ENCODE data around the gene GABRA5.
"Not testable (repeated sequence)": the region's sequence is repeated elsewhere in the genome, so short reads cannot be mapped to it uniquely, and the experiment has no call there.

GABRA5 gene

GRCh38 chr15:26877831-26878230 is 11.0 kb downstream of the GABRA5 start:
- DNase-seq (ENCODE audit: low spot score), result no peak

DNA sequence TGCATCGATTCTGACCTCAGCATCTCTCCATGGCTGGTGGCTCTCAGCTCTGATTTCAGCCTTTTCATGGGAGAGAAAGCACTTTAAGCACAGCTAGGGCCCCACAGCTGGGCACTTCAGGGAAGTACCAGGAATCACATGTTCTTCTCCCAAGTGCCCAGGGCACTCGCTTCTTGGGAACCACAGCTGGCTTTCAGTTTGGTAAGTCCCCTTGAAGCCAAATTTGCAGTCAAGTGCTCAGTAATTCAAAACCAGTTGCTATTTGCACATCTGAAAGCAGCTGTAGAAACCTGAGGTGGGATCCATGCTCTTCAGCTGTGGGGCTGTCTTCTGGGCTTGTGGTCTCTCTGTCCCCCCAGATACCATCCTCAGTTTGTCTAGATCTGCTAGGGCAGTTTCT is 12.8 kb downstream of the GABRA5 start:
- DNase-seq (ENCODE audit: low spot score), result no peak

GRCh38 chr15:26882112-26882511 is 15.2 kb downstream of the GABRA5 start:
- DNase-seq (ENCODE audit: low spot score), result no peak

- DNase-seq (ENCODE audit: low spot score), result no peak
Observed at GRCh38 chr15:26882616-26883365, 15.9 kb downstream of the GABRA5 start.

GRCh38 chr15:26883466-26883865 is 16.6 kb downstream of the GABRA5 start:
- DNase-seq (ENCODE audit: low spot score), result no peak

GRCh38 chr15:26886566-26886965 is 19.7 kb downstream of the GABRA5 start:
- DNase-seq (ENCODE audit: low spot score), result no peak

- no peak for DNase-seq (ENCODE audit: low spot score)
Observed at GRCh38 chr15:26887926-26888666, 21.2 kb downstream of the GABRA5 start.

GRCh38 chr15:26888761-26889160 is 21.9 kb downstream of the GABRA5 start:
- DNase-seq (ENCODE audit: low spot score), result peak; percentile 25

GRCh38 chr15:26889298-26889898 is 22.5 kb downstream of the GABRA5 start:
- peak; percentile 83 for DNase-seq (ENCODE audit: low spot score)

- no peak for DNase-seq (ENCODE audit: low spot score)
Observed at GRCh38 chr15:26890451-26890850, 23.6 kb downstream of the GABRA5 start.

GRCh38 chr15:26890988-26891387 is 24.1 kb downstream of the GABRA5 start:
- no peak for DNase-seq (ENCODE audit: low spot score)

DNA sequence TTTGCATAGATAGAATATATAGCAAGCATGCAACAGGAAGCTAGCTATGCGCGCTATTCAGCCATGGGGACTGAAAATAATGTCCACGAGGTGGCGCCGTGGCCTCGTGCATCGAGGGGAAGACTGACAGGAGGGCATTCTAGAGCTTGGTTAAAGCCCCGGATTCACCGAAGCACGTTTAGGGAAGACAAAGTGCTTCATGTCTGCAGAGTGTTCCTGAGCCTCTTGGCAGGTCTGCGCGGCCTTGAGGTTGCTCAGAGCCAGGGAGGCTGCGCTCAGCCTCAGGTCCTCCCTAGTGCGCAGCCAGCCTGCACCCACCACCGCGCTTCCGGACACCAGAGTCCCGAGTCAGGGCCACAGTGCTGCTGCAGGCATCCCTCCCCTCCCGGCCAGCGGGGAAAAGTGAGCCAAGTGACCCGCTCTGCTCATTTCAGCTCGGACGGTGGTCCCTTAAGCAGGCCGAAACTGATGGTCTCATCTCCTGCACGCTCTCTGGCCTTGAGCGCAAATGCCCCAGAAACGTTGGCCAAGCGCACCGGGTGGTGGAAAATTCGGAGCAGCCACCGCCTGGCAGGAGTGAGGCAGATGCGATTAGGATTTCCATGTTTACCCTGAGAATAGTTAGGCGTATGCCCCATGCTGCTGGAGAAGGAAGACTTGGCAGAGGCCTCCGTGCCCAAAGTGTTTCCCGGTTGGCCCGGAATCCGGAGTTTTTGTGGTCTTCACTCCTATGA is 24.8 kb downstream of the GABRA5 start:
- peak; percentile 75 for DNase-seq (ENCODE audit: low spot score)

DNA sequence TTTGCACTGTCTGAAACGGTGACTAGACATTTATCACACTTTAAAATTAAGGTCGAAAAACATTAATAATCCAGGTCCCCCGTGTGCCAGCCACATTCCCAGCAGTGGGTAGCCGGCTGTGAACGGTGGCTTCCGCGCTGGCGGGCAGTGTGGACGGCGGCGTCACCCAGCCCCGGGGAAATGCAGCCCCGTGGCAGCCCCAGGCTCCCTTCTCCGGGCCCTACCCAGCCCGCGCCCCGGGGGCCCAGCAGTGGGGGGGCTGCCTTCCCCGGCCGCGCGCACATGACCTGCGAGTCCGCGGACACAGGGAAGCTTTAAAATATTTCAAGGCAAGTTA is 25.3 kb downstream of the GABRA5 start:
- DNase-seq (ENCODE audit: low spot score), result no peak

- no peak for DNase-seq (ENCODE audit: low spot score)
Observed at GRCh38 chr15:26892678-26893077, 25.8 kb downstream of the GABRA5 start.

- DNase-seq (ENCODE audit: low spot score), result no peak
Observed at GRCh38 chr15:26893351-26894065, 26.6 kb downstream of the GABRA5 start.

GRCh38 chr15:26894181-26894580 is 27.3 kb downstream of the GABRA5 start:
- DNase-seq (ENCODE audit: low spot score), result no peak

DNA sequence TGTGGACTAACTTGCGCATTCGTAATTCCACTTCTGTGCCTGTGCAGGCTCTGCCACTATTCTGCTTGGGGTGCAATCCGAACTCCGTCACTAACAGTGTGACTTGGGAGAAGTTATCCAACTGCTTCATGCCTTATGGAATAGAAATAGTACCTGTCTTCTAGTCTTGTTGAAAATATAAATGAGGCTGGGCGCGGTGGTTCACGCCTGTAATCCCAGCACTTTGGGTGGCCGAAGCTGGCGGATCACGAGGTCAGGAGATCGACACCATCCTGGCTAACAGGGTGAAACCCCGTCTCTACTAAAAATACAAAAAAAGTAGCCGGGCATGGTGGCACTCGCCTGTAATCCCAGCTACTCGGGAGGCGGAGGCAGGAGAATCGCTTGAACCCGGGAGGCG is 28.5 kb downstream of the GABRA5 start:
- DNase-seq (ENCODE audit: low spot score), result not testable (repeated sequence)

DNA sequence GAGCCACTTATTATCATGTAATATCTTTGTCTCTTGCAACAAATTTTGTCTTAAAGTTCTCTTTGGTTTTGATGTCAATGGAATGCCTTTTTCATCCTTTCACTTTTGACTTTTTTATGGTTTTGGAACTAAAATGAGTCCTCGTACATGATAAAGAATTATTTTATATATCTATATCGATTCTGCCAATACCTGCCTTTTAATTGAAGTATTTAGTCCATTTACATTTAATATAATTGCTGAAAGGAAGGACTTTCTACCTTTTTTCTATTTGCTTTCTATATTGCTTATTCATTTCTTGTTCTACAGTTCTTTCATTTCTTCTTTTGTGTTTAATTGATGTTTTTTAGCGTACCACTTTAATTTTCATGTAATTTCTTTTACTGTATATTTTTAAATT is 32.8 kb downstream of the GABRA5 start:
- DNase-seq (ENCODE audit: low spot score), result no peak

DNA sequence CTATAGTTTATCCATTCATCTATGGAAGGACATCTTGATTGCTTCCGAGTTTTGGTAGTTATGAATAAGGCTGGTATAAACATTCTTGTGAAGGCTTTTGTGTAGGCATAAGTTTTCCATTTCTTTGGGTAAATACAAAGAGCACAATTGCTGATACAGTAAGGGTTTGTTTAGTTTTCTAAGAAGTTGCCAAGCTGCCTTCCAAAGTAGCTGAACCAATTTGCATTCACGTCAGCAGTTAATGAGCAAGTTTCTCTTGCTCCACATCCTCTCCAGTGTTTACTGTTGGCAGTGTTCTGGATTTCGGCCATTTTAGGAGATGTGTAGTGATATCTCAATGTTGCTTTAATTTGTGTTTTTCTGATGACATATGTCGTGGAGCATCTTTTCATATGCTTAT is 34.2 kb downstream of the GABRA5 start:
- DNase-seq (ENCODE audit: low spot score), result no peak

GRCh38 chr15:26910715-26911114 is 43.9 kb downstream of the GABRA5 start:
- DNase-seq (ENCODE audit: low spot score), result no peak

GRCh38 chr15:26921433-26921832 is 54.6 kb downstream of the GABRA5 start:
- DNase-seq (ENCODE audit: low spot score), result no peak

GRCh38 chr15:26926081-26926480 is 59.2 kb downstream of the GABRA5 start:
- DNase-seq (ENCODE audit: low spot score), result no peak
